Activated CD8-positive, alpha-beta memory T cell treated with anti-CD3 and anti-CD28 coated beads, Interleukin-2, amount 50 U/mL, for 1 hour (primary cell): ENCODE measurements around the gene ELOVL5.
"Not testable (repeated sequence)": the region's sequence is repeated elsewhere in the genome, so short reads cannot be mapped to it uniquely, and the experiment has no call there.

ENCODE experiments used
- DNase-seq: peaks from one replicate; pipeline ENCODE4 v3.0.0-alpha.2; 2020; ENCODE audit errors: extremely low read depth

ELOVL5 gene

GRCh38 chr6:53328375-53328774 is 20.4 kb downstream of the ELOVL5 start:
- no peak for DNase-seq

DNA sequence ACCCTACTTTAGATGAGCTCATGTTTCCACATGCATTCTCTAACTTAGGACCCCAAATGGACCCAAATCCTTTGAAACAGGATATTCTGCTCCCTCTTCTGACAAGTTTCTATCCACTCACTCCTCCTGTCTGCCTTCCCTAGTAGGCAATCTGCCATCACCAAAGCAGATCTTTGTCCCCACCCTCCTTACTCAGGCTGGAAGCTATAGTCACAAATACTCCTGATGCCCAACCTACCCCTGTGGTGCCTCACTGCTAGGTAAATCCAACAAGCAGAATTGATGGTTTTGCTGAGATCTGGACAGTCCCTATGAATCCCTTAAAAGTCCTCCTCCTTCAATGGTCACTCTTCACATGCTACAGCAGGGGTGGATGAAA is 21.7 kb downstream of the ELOVL5 start:
- no peak for DNase-seq

DNA sequence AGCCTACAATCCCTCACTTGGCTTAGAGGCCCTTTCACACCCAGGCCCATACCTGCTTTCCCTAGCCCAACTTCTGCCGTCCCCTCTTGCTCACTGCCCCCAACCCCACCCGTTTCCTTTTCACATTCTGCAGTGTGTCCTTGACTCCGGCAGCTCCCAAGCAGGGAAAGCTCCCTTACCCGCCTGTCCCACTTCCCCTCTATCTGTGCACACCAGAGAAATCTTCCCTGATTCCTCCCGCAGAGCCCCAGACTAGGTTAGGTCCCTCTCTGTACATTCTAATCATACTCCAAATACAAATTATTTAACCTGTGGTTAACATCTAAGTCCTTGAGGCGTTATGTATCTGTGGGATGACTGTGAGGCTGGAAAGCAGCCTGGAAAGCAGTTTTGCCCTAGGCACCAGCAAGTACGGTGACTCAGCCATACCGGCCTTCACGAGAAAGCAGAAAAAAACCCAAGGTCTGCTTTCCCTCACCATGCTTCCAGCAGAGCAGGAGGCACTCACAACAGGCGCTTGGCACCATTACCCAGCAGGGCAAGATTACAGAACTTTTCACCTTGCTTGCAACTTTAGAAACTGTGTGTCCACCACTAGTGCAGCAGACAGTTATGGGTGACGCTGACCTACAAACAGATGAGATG is 22.3 kb downstream of the ELOVL5 start:
- no peak for DNase-seq

- DNase-seq = no peak
Measured at GRCh38 chr6:53325785-53326184, 23.0 kb downstream of the ELOVL5 start.

GRCh38 chr6:53322188-53323029 is 26.3 kb downstream of the ELOVL5 start:
- DNase-seq = no peak

GRCh38 chr6:53321701-53322100 is 27.0 kb downstream of the ELOVL5 start:
- no peak for DNase-seq

DNA sequence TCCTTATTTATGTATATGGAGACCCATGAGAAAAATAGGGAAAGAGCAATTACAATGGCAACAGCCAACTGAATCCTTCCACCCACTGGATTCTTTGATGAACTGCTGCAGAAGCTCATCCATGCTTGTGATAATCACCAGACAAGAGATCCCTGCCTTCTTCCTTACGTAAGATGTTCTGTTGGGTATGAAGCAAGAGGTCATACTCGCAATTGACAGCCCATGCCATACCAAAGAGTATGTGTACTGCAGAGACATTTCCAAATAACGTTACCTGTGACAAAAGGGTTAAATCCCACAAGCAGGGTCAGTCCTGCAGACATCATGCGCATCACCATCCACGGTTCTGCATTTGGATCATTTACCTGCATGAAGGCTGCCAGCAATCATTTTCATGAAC is 27.8 kb downstream of the ELOVL5 start:
- DNase-seq = no peak

GRCh38 chr6:53318429-53318828 is 30.3 kb downstream of the ELOVL5 start:
- no peak for DNase-seq

DNA sequence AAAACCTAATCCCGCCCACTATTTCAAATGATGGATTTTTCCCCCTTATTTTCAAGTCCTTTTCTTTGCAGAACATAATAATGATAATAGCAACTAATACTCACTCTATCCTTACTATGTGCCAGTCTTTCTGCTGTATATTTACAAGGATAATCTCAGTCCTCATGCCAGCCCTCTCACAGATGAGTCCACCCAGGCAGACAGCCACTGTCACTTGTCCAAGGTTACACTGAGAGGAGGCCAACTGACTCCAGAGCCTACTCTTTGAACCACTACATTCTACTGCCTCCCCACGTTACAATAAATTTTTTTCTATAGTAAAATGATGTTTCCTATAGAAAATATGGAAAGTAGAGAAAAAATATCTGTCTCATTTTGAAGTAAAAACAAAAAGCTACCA is 30.9 kb downstream of the ELOVL5 start:
- no peak for DNase-seq

DNA sequence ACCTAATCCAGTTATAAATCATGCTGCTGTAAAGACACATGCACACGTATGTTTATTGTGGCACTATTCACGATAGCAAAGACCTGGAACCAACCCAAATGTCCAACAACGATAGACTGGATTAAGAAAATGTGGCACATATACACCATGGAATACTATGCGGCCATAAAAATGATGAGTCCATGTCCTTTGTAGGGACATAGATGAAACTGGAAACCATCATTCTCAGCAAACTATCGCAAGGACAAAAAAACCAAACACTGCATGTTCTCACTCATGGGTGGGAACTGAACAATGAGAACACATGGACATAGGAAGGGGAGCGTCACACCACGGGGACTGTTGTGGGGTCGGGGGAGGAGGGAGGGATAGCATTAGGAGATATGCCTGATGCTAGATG is 31.5 kb downstream of the ELOVL5 start:
- not testable (repeated sequence) for DNase-seq

GRCh38 chr6:53316142-53316541 is 32.6 kb downstream of the ELOVL5 start:
- no peak for DNase-seq

GRCh38 chr6:53315086-53315724 is 33.5 kb downstream of the ELOVL5 start:
- DNase-seq = no peak

GRCh38 chr6:53313784-53314400 is 34.9 kb downstream of the ELOVL5 start:
- DNase-seq = no peak

DNA sequence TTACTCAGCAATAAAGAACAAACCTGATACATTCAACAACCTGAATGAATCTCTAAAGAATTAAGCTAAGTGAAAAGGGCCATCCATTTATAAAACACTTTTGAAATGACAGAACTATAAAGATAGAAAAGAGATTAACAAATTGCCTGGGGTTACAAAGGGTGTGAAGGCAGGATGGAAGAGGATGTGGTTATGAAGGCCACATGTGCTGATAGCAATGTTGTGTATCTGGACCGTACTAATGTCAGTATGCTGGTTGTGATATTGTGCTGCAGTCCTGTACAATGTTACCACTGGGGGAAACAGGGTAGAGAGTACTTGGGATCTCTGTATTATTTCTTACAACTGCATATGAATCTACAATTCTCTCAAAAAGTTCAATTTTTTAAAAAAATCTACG is 36.4 kb downstream of the ELOVL5 start:
- no peak for DNase-seq

DNA sequence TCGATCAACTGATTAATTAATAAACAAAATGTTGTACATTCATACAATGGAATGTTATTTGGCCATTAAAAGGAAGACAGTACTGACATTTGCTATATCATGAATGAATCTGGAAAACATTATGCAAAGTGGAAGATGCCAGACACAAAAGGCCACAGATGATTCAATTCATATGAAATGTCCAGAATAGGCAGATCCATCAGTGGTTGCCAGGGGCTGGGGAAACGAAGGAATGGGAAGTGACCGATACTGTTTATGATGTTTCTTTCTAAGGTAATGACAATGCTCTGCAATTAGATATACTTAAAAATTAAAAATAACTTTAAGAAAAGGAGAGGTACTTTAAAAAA is 37.2 kb downstream of the ELOVL5 start:
- no peak for DNase-seq

DNA sequence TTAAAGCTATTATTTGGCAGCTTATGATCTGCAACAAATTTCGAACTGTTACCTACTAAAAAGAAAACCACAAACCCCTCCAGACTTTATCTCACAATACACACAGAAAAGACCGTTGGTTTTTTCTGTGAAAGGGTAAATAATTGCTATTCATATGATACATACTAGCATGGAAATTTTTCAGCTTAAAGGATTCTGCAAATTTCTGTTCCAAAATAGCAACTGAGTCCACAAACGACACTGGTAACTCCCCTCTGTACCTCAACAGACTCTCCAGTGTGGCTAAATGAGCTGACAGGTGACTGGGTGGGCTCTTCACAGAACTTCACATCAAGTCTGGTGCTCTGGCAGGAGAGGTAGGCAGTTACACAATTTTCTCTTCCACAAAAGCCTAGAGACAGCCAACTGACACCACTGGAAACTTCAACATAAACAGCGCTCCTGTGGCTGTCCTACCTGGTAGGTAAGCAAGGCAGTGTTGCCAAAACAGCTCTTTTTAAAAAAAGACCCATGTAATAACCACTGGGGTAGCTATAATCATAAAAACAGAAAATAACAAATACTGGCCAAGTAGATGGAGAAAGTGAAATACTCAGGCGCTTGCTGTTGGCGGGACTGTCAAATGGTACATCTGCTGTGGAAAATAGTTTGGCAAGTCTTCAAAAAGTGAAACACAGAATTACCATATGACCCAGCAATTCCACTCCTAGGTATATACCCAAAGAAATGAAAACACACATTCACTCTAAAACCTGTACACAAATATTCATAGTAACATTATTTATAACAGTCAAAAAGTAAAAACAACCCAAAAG is 37.8 kb downstream of the ELOVL5 start:
- DNase-seq = no peak

DNA sequence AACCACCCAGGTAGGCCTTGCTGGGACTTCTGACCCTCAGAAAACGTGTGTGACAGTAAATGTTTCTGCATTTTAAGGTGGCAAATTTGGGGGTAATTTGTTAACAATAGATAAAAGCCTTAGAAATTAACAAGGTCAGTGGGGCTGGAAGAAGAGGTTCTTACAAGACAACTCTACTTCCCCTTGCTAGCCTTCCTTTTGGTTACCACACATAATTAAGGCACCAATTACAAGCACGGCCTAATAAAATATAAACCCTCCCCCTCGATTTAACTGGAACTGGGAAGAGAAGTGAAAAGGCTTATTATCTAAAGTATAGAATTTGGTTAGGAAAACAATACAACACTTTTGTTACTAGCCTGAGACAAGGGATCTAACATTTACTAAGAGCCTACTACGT is 38.8 kb downstream of the ELOVL5 start:
- DNase-seq = no peak

DNA sequence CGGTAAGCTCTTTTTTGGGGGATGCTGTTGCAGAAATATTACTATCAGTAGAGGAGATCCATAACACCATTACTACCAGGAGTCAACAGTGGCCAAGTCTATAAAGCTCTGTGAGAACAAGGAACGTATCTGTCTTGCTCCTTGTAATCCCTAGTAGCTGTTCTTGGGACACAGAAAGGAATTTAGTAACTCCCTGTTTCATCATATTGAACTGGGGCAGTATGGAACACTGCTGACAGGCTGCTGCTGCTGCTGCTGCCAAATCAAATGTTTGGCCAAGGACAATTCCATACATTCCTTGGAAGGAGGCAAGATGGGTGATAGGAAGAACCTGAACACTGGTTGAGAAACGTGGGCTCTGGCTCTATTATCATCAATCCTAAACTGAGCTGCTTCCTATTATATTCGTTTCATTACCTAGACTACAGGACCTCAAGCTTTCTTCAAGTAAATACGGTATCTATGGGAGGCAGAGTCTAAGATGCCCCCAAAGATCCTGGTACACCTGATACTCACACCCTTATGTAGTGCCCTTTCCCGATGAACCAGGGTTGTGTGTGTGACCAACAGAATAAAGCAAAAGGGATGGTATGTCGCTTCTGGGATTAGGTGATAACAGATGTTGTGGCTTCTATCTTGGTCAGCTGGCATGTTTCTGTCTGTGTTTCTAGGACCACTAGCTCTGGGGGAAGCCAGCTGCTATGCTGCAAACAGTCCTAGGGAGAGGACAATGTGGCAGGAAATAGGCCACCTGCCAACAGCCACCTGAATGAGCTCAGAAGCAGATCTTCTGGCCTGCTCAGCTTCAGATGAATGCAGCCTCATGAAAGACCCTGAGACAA is 39.5 kb downstream of the ELOVL5 start:
- no peak for DNase-seq

DNA sequence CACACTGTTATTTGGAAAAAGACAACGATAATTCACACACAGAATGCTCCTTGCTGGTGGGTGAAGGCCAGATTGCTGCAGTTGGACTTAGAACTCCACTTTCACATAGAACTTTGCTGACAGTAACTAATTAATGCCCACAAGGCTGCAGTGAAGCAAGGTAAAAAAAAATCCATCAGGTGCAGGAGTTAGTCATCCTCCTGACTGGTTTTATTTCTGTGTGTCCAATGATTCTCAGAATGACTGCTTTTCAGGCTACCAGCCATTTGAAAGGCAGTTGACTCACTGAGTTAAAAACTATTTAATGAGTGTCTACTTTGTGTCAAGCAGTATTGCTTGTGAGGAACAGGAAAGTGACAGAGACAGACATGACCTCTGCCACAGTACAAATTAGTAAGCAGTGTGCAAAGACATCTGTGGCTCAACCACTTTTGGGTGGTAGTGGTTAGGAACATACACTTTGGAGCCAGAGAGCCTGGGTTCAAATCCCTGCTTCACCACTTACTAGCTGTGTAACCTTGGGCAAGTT is 41.9 kb downstream of the ELOVL5 start:
- no peak for DNase-seq

DNA sequence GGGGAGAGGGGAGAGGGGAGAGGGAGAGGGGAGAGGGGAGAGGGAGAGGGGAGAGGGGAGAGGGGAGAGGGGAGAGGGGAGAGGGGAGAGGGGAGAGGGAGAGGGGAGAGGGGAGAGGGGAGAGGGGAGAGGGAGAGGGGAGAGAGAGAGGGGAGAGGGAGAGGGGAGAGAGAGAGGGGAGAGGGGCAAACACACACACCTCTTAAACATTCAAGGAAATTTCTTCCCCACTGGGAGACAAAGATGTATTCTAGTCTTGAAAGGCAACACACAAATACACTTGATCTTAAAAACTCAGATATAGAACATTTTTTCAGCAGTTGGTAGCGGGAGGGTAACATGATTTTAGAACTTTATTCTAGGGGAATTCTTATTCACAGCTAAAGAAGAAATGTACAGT is 42.5 kb downstream of the ELOVL5 start:
- not testable (repeated sequence) for DNase-seq
